Occipital lobe (tissue), 2 donors: ENCODE data around the gene ACOT11. TPM values are rescaled to one million over a fixed set of nuclear protein-coding genes. Genes with fewer than 3 reads are reported as not detected.
A peak's percentile ranks its signal among the peaks of the same experiment; 100 is the strongest.

Source experiments
- DNase-seq: peaks from one replicate; lab custom pipeline; 2025; lab: John Stamatoyannopoulos, UW
- total RNA-seq: library from RNA; depleted of rRNA; stranded (reverse); fragments of >200 nt; gene quantifications from one replicate; pipeline ENCODE4 v1.2.3, GENCODE V29; 2014

ACOT11 gene
- total RNA-seq, 1 donor from 2014 or later: 1.9 TPM

GRCh38 chr1:54564312-54565112 lies 16.5 kb downstream of the ACOT11 start:
- DNase-seq: no peak

- no peak for DNase-seq
Observed at GRCh38 chr1:54565113-54565501, 17.1 kb downstream of the ACOT11 start.

GRCh38 chr1:54566438-54567141 lies 18.6 kb downstream of the ACOT11 start:
- no peak for DNase-seq

GRCh38 chr1:54567961-54568360 lies 19.9 kb downstream of the ACOT11 start:
- DNase-seq: no peak

- DNase-seq: no peak
Observed at GRCh38 chr1:54569339-54569738, 21.3 kb downstream of the ACOT11 start.

- no peak for DNase-seq
Observed at GRCh38 chr1:54570161-54570560, 22.1 kb downstream of the ACOT11 start.

- no peak for DNase-seq
Observed at GRCh38 chr1:54571326-54571725, 23.3 kb downstream of the ACOT11 start.

GRCh38 chr1:54571803-54572541 lies 23.9 kb downstream of the ACOT11 start:
- no peak for DNase-seq

GRCh38 chr1:54572542-54572850 lies 24.5 kb downstream of the ACOT11 start:
- no peak for DNase-seq

GRCh38 chr1:54574158-54574778 lies 26.2 kb downstream of the ACOT11 start:
- DNase-seq: no peak

- DNase-seq: no peak
Observed at GRCh38 chr1:54575161-54575560, 27.1 kb downstream of the ACOT11 start.

- no peak for DNase-seq
Observed at GRCh38 chr1:54575605-54576290, 27.7 kb downstream of the ACOT11 start.

- DNase-seq: no peak
Observed at GRCh38 chr1:54577612-54578011, 29.6 kb downstream of the ACOT11 start.

GRCh38 chr1:54579337-54579781 lies 31.3 kb downstream of the ACOT11 start:
- no peak for DNase-seq

- DNase-seq: no peak
Observed at GRCh38 chr1:54580856-54581550, 33.0 kb downstream of the ACOT11 start.

GRCh38 chr1:54581621-54582035 lies 33.6 kb downstream of the ACOT11 start:
- DNase-seq: peak; percentile 69

GRCh38 chr1:54582566-54583306 lies 34.7 kb downstream of the ACOT11 start:
- DNase-seq: no peak

GRCh38 chr1:54583307-54583686 lies 35.3 kb downstream of the ACOT11 start:
- DNase-seq: no peak

- no peak for DNase-seq
Observed at GRCh38 chr1:54583871-54584270, 35.8 kb downstream of the ACOT11 start.

GRCh38 chr1:54584575-54584974 lies 36.5 kb downstream of the ACOT11 start:
- DNase-seq: no peak
